ENCODE results near the gene PPP1R8. TPM values are rescaled to one million over a fixed set of nuclear protein-coding genes. Genes with fewer than 3 reads are reported as not detected.
A peak's percentile ranks its signal among the peaks of the same experiment; 100 is the strongest.

The PPP1R8 gene
- total RNA-seq, 2 donors from 2014 or later: 8.9 to 11.2 TPM

- no peaks in the 10 kb centered on the region for H3K4me1 ChIP-seq
- H3K9me3 ChIP-seq: no peaks in the 10 kb centered on the region
- ATAC-seq (no peak), DNase-seq (peak in 1 of 4 donors; percentile 53)
- peak overlapping the region in 2 of 4 donors; percentile 17 to 69 for H3K27ac ChIP-seq
- WGBS, 2 donors: 86 to 91% methylated on average over 1 of the region's 1 CpG
- no peaks in the 10 kb centered on the region for H3K27me3 ChIP-seq
- H3K36me3 ChIP-seq (replicated peaks in 1 of 2; ENCODE audit: insufficient read depth in 1 of 2, low read depth in 2 of 2): no peaks in the 10 kb centered on the region
- no peak for TF ChIP-seq CTCF (IDR thresholded peaks at IDR 0.05)
- TF ChIP-seq POLR2A (IDR thresholded peaks at IDR 0.05): no peak
- intact Hi-C loops (cut with DNase I): no loop called here
- H3K4me3 ChIP-seq: no peak overlapping the region
Observed at GRCh38 chr1:27863538-27863915, 32.9 kb downstream of the PPP1R8 start.

- TF ChIP-seq CTCF (IDR thresholded peaks at IDR 0.05) (no peak), POLR2A (IDR thresholded peaks at IDR 0.05) (no peak)
- no peaks in the 10 kb centered on the region for H3K9me3 ChIP-seq
- ATAC-seq (no peak), DNase-seq (peak in 1 of 4 donors; percentile 44)
- H3K36me3 ChIP-seq (replicated peaks in 1 of 2; ENCODE audit: insufficient read depth in 1 of 2, low read depth in 2 of 2): no peaks in the 10 kb centered on the region
- no peak overlapping the region for H3K4me3 ChIP-seq
- H3K27ac ChIP-seq: peak overlapping the region in 1 of 4 donors; percentile 69
- H3K27me3 ChIP-seq: no peaks in the 10 kb centered on the region
- WGBS, 2 donors: 72 to 76% methylated on average over 8 of the region's 8 CpGs
- intact Hi-C loops (cut with DNase I): no loop called here
- no peaks in the 10 kb centered on the region for H3K4me1 ChIP-seq
Observed at GRCh38 chr1:27864264-27864895, 33.8 kb downstream of the PPP1R8 start.

- intact Hi-C loops (cut with DNase I): no loop called here
- Histone ChIP-seq H3K36me3 (replicated peaks in 1 of 2; ENCODE audit: insufficient read depth in 1 of 2, low read depth in 2 of 2) (no peaks in the 10 kb centered on the region), H3K27ac (no peak overlapping the region), H3K27me3 (no peaks in the 10 kb centered on the region), H3K4me1 (no peaks in the 10 kb centered on the region), H3K9me3 (no peaks in the 10 kb centered on the region), H3K4me3 (no peak overlapping the region)
- TF ChIP-seq CTCF (IDR thresholded peaks at IDR 0.05): no peak
- no peak for TF ChIP-seq POLR2A (IDR thresholded peaks at IDR 0.05)
- DNase-seq (no peak), ATAC-seq (no peak)
- 89% methylated on average over 10 of the region's 10 CpGs for WGBS, 2 donors
Observed at GRCh38 chr1:27865821-27866220, 35.2 kb downstream of the PPP1R8 start.

- Histone ChIP-seq H3K27ac (no peak overlapping the region), H3K4me1 (peaks cover 8% of the 10 kb centered on the region), H3K4me3 (no peak overlapping the region), H3K9me3 (no peaks in the 10 kb centered on the region), H3K27me3 (no peaks in the 10 kb centered on the region), H3K36me3 (replicated peaks in 1 of 2; ENCODE audit: insufficient read depth in 1 of 2, low read depth in 2 of 2) (no peaks in the 10 kb centered on the region)
- ATAC-seq: no peak
- intact Hi-C loops (cut with DNase I): no loop called here
- 81 to 94% methylated on average over 6 to 11 of the region's 11 CpGs for WGBS, 2 donors
- TF ChIP-seq POLR2A (IDR thresholded peaks at IDR 0.05): no peak
- no peak for DNase-seq
Observed at GRCh38 chr1:27868556-27868931, 38.0 kb downstream of the PPP1R8 start.

GRCh38 chr1:27868932-27869718, 38.5 kb downstream of the PPP1R8 start:
- Histone ChIP-seq H3K27ac (peak overlapping the region in 1 of 4 donors; percentile 39), H3K9me3 (no peaks in the 10 kb centered on the region), H3K27me3 (no peaks in the 10 kb centered on the region), H3K36me3 (replicated peaks in 1 of 2; ENCODE audit: insufficient read depth in 1 of 2, low read depth in 2 of 2) (no peaks in the 10 kb centered on the region), H3K4me3 (no peak overlapping the region), H3K4me1 (peaks cover 8% of the 10 kb centered on the region)
- 44 to 58% methylated on average over 12 to 16 of the region's 16 CpGs for WGBS, 2 donors
- TF ChIP-seq POLR2A (IDR thresholded peaks at IDR 0.05): no peak
- TF ChIP-seq CTCF (IDR thresholded peaks at IDR 0.05): no peak
- DNase-seq (peak in 2 of 4 donors; percentile 18 to 37), ATAC-seq (peak; percentile 9)
- intact Hi-C loops (cut with DNase I): no loop called here
